OCI-LY3 (cell line): ENCODE measurements around the gene TEAD3.
A peak's percentile ranks its signal among the peaks of the same experiment; 100 is the strongest.

Experiments used
- H2AFZ ChIP-seq: fragments of 200-600, 300-600 bp; shearing (Covaris generic); 2 replicates; pipeline ENCODE4 v1.6.0; 2014; ENCODE audit warnings: antibody characterized with exemption, low read depth, low read length
- H3K27ac ChIP-seq: fragments of 200-600, 300-600 bp; sonication (generic); 2 replicates; pipeline ENCODE4 v1.5.1; 2014; ENCODE audit warnings: mild to moderate bottlenecking, low read length, moderate library complexity, mixed read lengths
- H3K27me3 ChIP-seq: fragments of 200-600, 300-600 bp; sonication (generic); 2 replicates; pipeline ENCODE4 v1.6.1; 2014; ENCODE audit warnings: low read depth, low read length, mixed read lengths
- H3K36me3 ChIP-seq: fragments of 200-600, 300-600 bp; sonication (generic); replicated peaks from 2 replicates; pipeline ENCODE3; 2014; ENCODE audit warnings: low read depth, low read length, mixed read lengths
- H3K4me1 ChIP-seq: fragments of 300-600, 200-600 bp; sonication (generic); 2 replicates; pipeline ENCODE4 v1.6.1; 2014; ENCODE audit warnings: low read length, mixed read lengths
- H3K4me2 ChIP-seq: fragments of 200-600, 300-600 bp; sonication (generic); 2 replicates; pipeline ENCODE4 v1.6.1; 2014; ENCODE audit warnings: low read length, mixed read lengths
- H3K4me3 ChIP-seq: fragments of 300-600, 200-600 bp; sonication (generic); 2 replicates; pipeline ENCODE4 v1.5.1; 2014; ENCODE audit warnings: antibody characterized with exemption, mild to moderate bottlenecking, low read length, moderate library complexity
- H3K79me2 ChIP-seq: fragments of 300-600, 200-600 bp; shearing (Covaris generic); 2 replicates; pipeline ENCODE4 v1.6.1; 2014; ENCODE audit warnings: mild to moderate bottlenecking, low read length, mixed read lengths
- H3K9ac ChIP-seq: fragments of 300-600, 200-600 bp; shearing (Covaris generic); 2 replicates; pipeline ENCODE4 v1.6.0; 2014; ENCODE audit warnings: mild to moderate bottlenecking, low read length, moderate library complexity
- H3K9me3 ChIP-seq: fragments of 200-600, 300-600 bp; shearing (Covaris generic); 2 replicates; pipeline ENCODE4 v1.6.1; 2014; ENCODE audit warnings: low read length, mixed read lengths; ENCODE audit not compliant: insufficient read depth
- H4K20me1 ChIP-seq: fragments of 200-600, 300-600 bp; sonication (generic); 2 replicates; pipeline ENCODE4 v1.6.1; 2016; ENCODE audit warnings: low read length, mixed read lengths; ENCODE audit not compliant: insufficient read depth
- EZH2phosphoT487 ChIP-seq: fragments of 200-600 bp; shearing (Covaris generic); IDR thresholded peaks from 2 replicates; pipeline ENCODE4 v1.6.1; 2018; ENCODE audit warnings: antibody characterized with exemption, mixed run types, low read depth
- TF ChIP-seq, protein P1 (sequence below): fragments of 200-600, 300-600 bp; sonication (generic); IDR thresholded peaks from 2 replicates; pipeline ENCODE4 v1.5.1; 2014; ENCODE audit warnings: antibody characterized with exemption, low read length, low read depth

The TEAD3 gene

GRCh38 chr6:35532126-35532525 lies 35.2 kb upstream of the TEAD3 start:
- Histone ChIP-seq H3K9me3 (no peaks in the 10 kb centered on the region), H3K27ac (no peak overlapping the region), H2AFZ (no peak overlapping the region), H3K36me3 (no peaks in the 10 kb centered on the region), H4K20me1 (no peaks in the 10 kb centered on the region), H3K27me3 (no peaks in the 10 kb centered on the region; the same call in 1 of the 2 replicates), H3K4me3 (no peak overlapping the region), H3K4me2 (no peak overlapping the region), H3K79me2 (no peaks in the 10 kb centered on the region), H3K9ac (no peak overlapping the region), H3K4me1 (no peaks in the 10 kb centered on the region)
- no peak for TF ChIP-seq EZH2phosphoT487
- TF ChIP-seq, protein P1, sequence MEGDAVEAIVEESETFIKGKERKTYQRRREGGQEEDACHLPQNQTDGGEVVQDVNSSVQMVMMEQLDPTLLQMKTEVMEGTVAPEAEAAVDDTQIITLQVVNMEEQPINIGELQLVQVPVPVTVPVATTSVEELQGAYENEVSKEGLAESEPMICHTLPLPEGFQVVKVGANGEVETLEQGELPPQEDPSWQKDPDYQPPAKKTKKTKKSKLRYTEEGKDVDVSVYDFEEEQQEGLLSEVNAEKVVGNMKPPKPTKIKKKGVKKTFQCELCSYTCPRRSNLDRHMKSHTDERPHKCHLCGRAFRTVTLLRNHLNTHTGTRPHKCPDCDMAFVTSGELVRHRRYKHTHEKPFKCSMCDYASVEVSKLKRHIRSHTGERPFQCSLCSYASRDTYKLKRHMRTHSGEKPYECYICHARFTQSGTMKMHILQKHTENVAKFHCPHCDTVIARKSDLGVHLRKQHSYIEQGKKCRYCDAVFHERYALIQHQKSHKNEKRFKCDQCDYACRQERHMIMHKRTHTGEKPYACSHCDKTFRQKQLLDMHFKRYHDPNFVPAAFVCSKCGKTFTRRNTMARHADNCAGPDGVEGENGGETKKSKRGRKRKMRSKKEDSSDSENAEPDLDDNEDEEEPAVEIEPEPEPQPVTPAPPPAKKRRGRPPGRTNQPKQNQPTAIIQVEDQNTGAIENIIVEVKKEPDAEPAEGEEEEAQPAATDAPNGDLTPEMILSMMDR = no peak

DNA sequence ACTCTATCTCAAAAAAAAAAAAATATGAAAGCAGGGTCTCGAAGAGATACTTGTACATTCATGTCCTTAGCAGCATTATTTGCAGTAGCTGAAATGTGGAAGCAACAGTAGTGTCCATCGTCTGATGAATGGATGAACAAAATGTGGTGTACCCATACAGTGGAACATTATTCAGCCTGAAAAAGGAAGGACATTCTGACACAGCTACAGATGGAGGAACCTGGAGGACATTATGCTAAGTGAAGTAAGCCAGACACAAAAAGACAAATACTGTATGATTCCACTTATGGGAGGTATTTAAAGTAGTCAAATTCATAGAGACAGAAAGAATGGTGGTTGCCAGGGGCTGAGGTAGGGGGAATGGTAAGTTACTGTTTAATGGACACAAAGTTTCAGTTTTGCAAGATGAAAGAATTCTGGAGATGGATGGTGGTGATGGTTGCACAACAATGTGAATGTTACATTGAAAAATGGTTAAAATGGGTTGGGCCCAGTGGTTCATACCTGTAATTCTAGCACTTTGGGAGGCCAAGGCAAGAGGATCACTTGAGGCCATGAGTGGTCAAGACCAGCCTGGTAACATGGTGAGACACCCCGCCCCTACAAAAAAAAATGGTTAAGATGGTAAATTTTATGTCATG lies 27.6 kb upstream of the TEAD3 start:
- no peaks in the 10 kb centered on the region for H3K9me3 ChIP-seq
- no peak overlapping the region for H3K4me3 ChIP-seq
- H3K79me2 ChIP-seq = no peaks in the 10 kb centered on the region
- no peaks in the 10 kb centered on the region for H4K20me1 ChIP-seq
- H3K4me1 ChIP-seq = peaks cover 9% of the 10 kb centered on the region
- H2AFZ ChIP-seq = no peak overlapping the region
- no peak overlapping the region for H3K27ac ChIP-seq
- no peak overlapping the region for H3K9ac ChIP-seq
- no peak overlapping the region for H3K4me2 ChIP-seq
- H3K27me3 ChIP-seq = no peaks in the 10 kb centered on the region; the same call in 1 of the 2 replicates
- no peaks in the 10 kb centered on the region for H3K36me3 ChIP-seq
- TF ChIP-seq, protein P1 = no peak
- TF ChIP-seq EZH2phosphoT487 = no peak

DNA sequence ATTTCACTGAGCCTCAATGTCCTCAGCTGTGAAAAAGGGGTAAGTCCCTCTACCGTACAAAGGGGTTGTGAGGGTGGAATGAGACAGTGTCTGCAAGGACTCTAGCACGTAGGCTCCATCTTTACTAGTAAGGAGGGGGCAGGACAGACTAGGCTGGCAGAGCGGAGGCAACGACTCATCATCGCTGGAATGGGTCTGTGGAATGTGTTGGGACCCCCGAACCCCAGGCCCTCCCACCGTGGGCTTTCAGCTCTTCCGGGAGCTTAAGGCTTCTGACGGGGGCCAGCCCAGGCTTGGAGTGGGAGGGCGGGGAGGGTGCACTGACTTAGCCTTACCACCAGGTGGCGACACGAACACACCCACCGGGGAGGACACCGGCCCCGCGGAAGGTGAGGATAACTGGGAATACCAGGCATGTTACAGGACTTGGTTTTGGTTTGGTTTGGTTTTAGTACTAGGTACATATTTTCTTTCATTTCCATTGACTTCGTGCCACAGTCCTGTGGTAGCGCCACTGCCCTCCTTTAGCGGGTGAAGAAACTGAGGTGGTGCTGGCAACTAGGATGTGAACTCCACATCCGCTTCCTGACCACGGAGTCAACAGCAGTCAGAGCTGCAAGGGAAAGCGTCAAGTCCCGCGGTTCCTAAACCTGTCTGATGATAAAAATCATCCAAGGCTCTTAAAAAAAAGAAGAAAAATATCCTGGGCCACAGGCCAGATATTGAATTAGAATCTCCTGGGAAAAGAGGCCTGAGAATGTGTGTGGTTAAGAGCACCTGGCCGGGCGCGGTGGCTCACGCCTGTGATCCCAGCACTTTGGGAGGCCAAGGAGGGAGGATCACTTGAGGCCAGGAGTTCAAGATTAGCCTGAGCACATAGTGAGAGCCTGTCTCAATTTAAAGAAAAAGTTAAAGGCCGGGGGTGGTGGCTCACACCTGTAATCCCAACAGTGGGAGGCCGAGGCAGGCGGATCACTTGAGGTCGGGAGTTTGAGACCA lies 26.1 kb upstream of the TEAD3 start:
- Histone ChIP-seq H3K9ac (peak overlapping the region; percentile 42; the same call in 1 of the 2 replicates), H3K4me1 (peaks cover 9% of the 10 kb centered on the region), H4K20me1 (no peaks in the 10 kb centered on the region), H3K9me3 (no peaks in the 10 kb centered on the region), H2AFZ (peak overlapping the region; percentile 95), H3K79me2 (no peaks in the 10 kb centered on the region), H3K36me3 (no peaks in the 10 kb centered on the region), H3K4me3 (peak overlapping the region; percentile 66), H3K4me2 (peak overlapping the region; percentile 88), H3K27me3 (no peaks in the 10 kb centered on the region; the same call in 1 of the 2 replicates), H3K27ac (no peak overlapping the region)
- TF ChIP-seq, protein P1 = peak; percentile 70
- TF ChIP-seq EZH2phosphoT487 = no peak

DNA sequence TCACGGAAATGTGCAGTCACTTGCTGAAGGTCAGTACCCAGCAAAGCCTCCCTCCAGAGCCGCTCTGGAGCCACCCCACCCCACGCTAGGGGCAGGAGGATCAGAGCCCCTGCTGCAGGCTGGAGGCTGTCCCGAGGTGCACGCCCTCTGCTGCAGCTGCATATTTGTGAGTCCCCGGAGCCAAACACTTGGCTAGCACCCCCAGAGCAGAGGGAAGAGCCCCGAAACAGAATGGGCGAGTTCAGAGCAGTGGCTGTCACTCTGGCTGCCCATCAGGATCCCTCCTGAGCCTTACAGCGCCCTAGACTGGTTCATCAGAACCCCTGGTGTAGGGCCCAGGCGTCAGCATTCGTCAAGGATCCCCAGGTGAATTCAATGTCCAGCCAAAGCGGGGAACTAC lies 25.3 kb upstream of the TEAD3 start:
- no peaks in the 10 kb centered on the region for H3K27me3 ChIP-seq
- peaks cover 9% of the 10 kb centered on the region for H3K4me1 ChIP-seq
- no peaks in the 10 kb centered on the region for H3K36me3 ChIP-seq
- peak overlapping the region; percentile 88 for H3K4me2 ChIP-seq
- peak overlapping the region; percentile 66; the same call in 1 of the 2 replicates for H3K4me3 ChIP-seq
- TF ChIP-seq, protein P1 = no peak
- TF ChIP-seq EZH2phosphoT487 = no peak
- H3K9ac ChIP-seq = peak overlapping the region; percentile 42; the same call in 1 of the 2 replicates
- H3K9me3 ChIP-seq = no peaks in the 10 kb centered on the region
- peak overlapping the region; percentile 95 for H2AFZ ChIP-seq
- no peak overlapping the region for H3K27ac ChIP-seq
- no peaks in the 10 kb centered on the region for H4K20me1 ChIP-seq
- H3K79me2 ChIP-seq = no peaks in the 10 kb centered on the region
